Measurements from ENCODE around the gene SLC29A3. TPM values are rescaled to one million over a fixed set of nuclear protein-coding genes. Genes with fewer than 3 reads are reported as not detected.

SLC29A3 gene
- total and polyA plus RNA-seq, 2 of the 8 experiments (the other 6 are each of a cell fraction or from before 2014, with no cell fraction given): 14.0 to 24.6 TPM

DNA sequence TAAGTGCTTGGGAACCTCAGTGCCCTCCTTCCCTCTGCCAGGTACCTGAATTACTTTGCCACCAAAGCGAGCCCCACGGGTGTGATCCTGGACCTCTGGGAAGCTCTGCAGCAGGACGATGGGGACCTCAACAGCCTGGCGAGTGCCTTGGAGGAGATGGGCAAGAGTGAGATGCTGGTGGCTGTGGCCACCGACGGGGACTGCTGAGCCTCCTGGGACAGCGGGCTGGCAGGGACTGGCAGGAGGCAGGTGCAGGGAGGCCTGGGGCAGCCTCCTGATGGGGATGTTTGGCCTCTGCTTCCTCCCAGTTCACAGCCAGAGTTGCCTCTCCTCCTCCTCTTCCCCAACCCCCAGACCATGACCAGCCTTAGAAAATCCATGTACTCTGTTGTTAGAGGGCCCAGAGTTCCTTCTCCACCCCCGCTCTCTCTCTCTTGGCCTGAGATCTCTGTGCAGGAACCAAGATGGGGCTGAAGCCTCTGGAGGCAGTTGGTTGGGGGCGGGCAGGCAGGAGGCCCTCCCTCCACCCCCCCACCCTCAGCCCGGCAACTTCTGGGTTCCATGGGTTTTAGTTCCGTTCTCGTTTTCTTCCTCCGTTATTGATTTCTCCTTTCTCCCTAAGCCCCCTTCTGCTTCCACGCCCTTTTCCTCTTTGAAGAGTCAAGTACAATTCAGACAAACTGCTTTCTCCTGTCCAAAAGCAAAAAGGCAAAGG is 19.8 kb upstream of the SLC29A3 start:
- ChIA-PET CTCF (ENCODE audit: partially characterized antibody) (no interaction called here), POLR2A (ENCODE audit: partially characterized antibody) (interaction anchor here (0.8 kb wide), 1 partner anchor 9 kb away, joined by 3 read pairs; no protein-coding TSS in a partner anchor)
- H3K56ac ChIP-seq (replicated peaks; ENCODE audit: insufficient read length, low read depth, low read length): no peak overlapping the region
- no peak overlapping the region for H2BK20ac ChIP-seq (ENCODE audit: low read length)
- peaks cover 5 to 34% (median 22%) of the 10 kb centered on the region in 4 experiments; a peak in 6 of 8 replicates for H3K36me3 ChIP-seq (ENCODE audit: control insufficient read depth in 2 of 4, insufficient read depth in 4 of 4, low read length in 3 of 4)
- no peak for FAIRE-seq
- H2BK120ac ChIP-seq (replicated peaks; ENCODE audit: low read depth, low read length): no peak overlapping the region
- peaks cover 3 to 6% of the 10 kb centered on the region in 2 experiments for H4K20me1 ChIP-seq (replicated peaks in 1 of 2; ENCODE audit: control insufficient read depth in 1 of 2, insufficient read depth in 2 of 2, low read length in 2 of 2)
- H3K27me3 ChIP-seq (replicated peaks in 1 of 4; ENCODE audit: control insufficient read depth in 3 of 4, extremely low read depth in 1 of 4, insufficient read depth in 3 of 4, low read length in 3 of 4): no peaks in the 10 kb centered on the region
- no peak overlapping the region for H2AK5ac ChIP-seq (ENCODE audit: low read depth, low read length)
- no peak overlapping the region for H3K18ac ChIP-seq (ENCODE audit: extremely low read depth, low read length)
- no peaks in the 10 kb centered on the region for H3K79me1 ChIP-seq (ENCODE audit: low read depth, low read length)
- WGBS, 2 experiments (ENCODE audit: extremely low coverage in 1 of 2, insufficient coverage in 1 of 2, insufficient read length in 1 of 2, insufficient replicate concordance in 2 of 2, low coverage in 1 of 2, low lambda C conversion rate in 2 of 2, missing lambda C conversion rate in 1 of 2): 92% methylated on average over 10 of the region's 14 CpGs; no CpG with 5 or more reads in 1 of the 2 experiments
- H2BK12ac ChIP-seq (ENCODE audit: low read depth, low read length): no peak overlapping the region
- H4K5ac ChIP-seq (ENCODE audit: insufficient read length, low read depth, low read length): no peak overlapping the region
- H3K23ac ChIP-seq (ENCODE audit: insufficient read length): no peak overlapping the region
- H3K4me2 ChIP-seq (ENCODE audit: insufficient read depth in 1 of 2, low read depth in 2 of 2, low read length in 2 of 2): no peak overlapping the region
- H3K4me3 ChIP-seq (ENCODE audit: extremely low read depth in 1 of 4, insufficient read depth in 2 of 4, low read depth in 3 of 4, low read length in 4 of 4): no peak overlapping the region
- no peak for DNase-seq (ENCODE audit: low read depth in 1 of 2, low spot score in 2 of 2)
- H3K9me3 ChIP-seq (ENCODE audit: insufficient read depth in 2 of 2, low read depth in 1 of 2, low read length in 1 of 2): no peaks in the 10 kb centered on the region
- no peak overlapping the region for H2AFZ ChIP-seq (ENCODE audit: low read length)
- H3K27ac ChIP-seq (ENCODE audit: low read depth, low read length): no peak overlapping the region
- no peaks in the 10 kb centered on the region for H3K79me2 ChIP-seq (ENCODE audit: control insufficient read depth in 1 of 2, insufficient read depth in 2 of 2, low read length in 2 of 2)
- H3K4me1 ChIP-seq (replicated peaks in 1 of 4; ENCODE audit: control insufficient read depth in 3 of 4, insufficient read depth in 4 of 4, low read length in 3 of 4): peaks cover 0 to 4% (median 0%) of the 10 kb centered on the region in 4 experiments; a peak in 3 of 7 replicates
- no peak overlapping the region for H2BK15ac ChIP-seq (ENCODE audit: low read length)
- H3K9ac ChIP-seq (replicated peaks in 1 of 4; ENCODE audit: extremely low read depth in 1 of 4, low read depth in 3 of 4, low read length in 3 of 4): no peak overlapping the region
- H3K23me2 ChIP-seq (ENCODE audit: low read depth, low read length): peaks cover 2% of the 10 kb centered on the region; the same call in 1 of the 2 replicates
- H3K4ac ChIP-seq (replicated peaks; ENCODE audit: insufficient read length, low read depth, low read length): no peak overlapping the region
- no peak overlapping the region for H4K8ac ChIP-seq (ENCODE audit: extremely low read depth, insufficient read depth, low read length)
- no peak overlapping the region for H3K14ac ChIP-seq (ENCODE audit: insufficient read length)
- no peak overlapping the region for H2BK5ac ChIP-seq (ENCODE audit: low read depth, low read length)
- no peak overlapping the region for H4K91ac ChIP-seq (replicated peaks; ENCODE audit: insufficient read length, low read length)
- no peak for TF ChIP-seq BRCA1 (IDR thresholded peaks at IDR 0.05; ENCODE audit: low read depth, low read length)
- no peak for TF ChIP-seq TCF12 (IDR thresholded peaks at IDR 0.05; ENCODE audit: low read depth, low read length)
- TF ChIP-seq RNF2 (IDR thresholded peaks at IDR 0.05; ENCODE audit: borderline replicate concordance, low read depth, low read length, missing control alignments, poor library complexity, severe bottlenecking): no peak
- TF ChIP-seq, protein P1, sequence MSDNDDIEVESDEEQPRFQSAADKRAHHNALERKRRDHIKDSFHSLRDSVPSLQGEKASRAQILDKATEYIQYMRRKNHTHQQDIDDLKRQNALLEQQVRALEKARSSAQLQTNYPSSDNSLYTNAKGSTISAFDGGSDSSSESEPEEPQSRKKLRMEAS (IDR thresholded peaks at IDR 0.05): no peak
- no peak for TF ChIP-seq RXRA (IDR thresholded peaks at IDR 0.05; ENCODE audit: insufficient read depth, low read depth, low read length)
- no peak for TF ChIP-seq SP1 (IDR thresholded peaks at IDR 0.05; ENCODE audit: low read depth, low read length)
- TF ChIP-seq SIX5 (IDR thresholded peaks at IDR 0.05; ENCODE audit: low read depth, low read length): no peak
- TF ChIP-seq PHF8 (conservative IDR thresholded peaks at IDR 0.05; ENCODE audit: low read depth, low read length): no peak
- TF ChIP-seq, protein P2, sequence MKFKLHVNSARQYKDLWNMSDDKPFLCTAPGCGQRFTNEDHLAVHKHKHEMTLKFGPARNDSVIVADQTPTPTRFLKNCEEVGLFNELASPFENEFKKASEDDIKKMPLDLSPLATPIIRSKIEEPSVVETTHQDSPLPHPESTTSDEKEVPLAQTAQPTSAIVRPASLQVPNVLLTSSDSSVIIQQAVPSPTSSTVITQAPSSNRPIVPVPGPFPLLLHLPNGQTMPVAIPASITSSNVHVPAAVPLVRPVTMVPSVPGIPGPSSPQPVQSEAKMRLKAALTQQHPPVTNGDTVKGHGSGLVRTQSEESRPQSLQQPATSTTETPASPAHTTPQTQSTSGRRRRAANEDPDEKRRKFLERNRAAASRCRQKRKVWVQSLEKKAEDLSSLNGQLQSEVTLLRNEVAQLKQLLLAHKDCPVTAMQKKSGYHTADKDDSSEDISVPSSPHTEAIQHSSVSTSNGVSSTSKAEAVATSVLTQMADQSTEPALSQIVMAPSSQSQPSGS (IDR thresholded peaks at IDR 0.05; ENCODE audit: low read length): no peak
- no peak for TF ChIP-seq RFX5 (IDR thresholded peaks at IDR 0.05; ENCODE audit: borderline replicate concordance, low read depth, low read length)
- TF ChIP-seq POLR2AphosphoS5 (IDR thresholded peaks at IDR 0.05; ENCODE audit: low read depth, low read length): no peak

Measured in H1 (cell line).